HepG2 (cell line): ENCODE measurements around the gene NR2F6. TPM values are rescaled to one million over a fixed set of nuclear protein-coding genes. Genes with fewer than 3 reads are reported as not detected.

Experiments
- ATAC-seq: fragments of 200-7000 bp; cut with Tn5 transposase; 3 replicates; pipeline ENCODE4 v1.9.1; 2020; ENCODE audit warnings: mild to moderate bottlenecking, moderate library complexity
- BruUV-seq: library from RNA; stranded (reverse); fragments of 400-500 nt; replicated peaks from 2 replicates; lab custom pipeline; 2021; lab: Mats Ljungman, UMichigan
- CTCF ChIA-PET: fragments of 300-600 bp; formaldehyde crosslinking; extraction: SDS; loops from one replicate; lab custom pipeline; 2021; ENCODE audit warnings: low total read pairs, inconsistent platforms, low intra/inter-chr PET ratio; lab: Yijun Ruan, JAX
- POLR2A ChIA-PET: fragments of 350-600 bp; sonication (Branson Sonifier 250); formaldehyde crosslinking; loops from one replicate; lab custom pipeline; 2020; ENCODE audit warnings: antibody characterized with exemption, inconsistent platforms; lab: Yijun Ruan, JAX
- DNase-seq: peaks from one replicate; pipeline ENCODE4 v3.0.0-alpha.2; 2015; ENCODE audit warnings: low spot score
- FAIRE-seq: peaks from 3 replicates; lab custom pipeline; 2011; peaks lifted over from hg19 to GRCh38; lab: Jason Lieb, UNC
- H2AFZ ChIP-seq: one replicate; pipeline ENCODE4 v1.6.1; 2011; ENCODE audit warnings: low read length, inconsistent platforms
- H3K27ac ChIP-seq: fragments of 300-600 bp; 3 replicates; pipeline ENCODE4 v1.8.0; 2011; ENCODE audit warnings: mixed run types, mild to moderate bottlenecking, mixed read lengths, low read length, inconsistent platforms; ENCODE audit not compliant: insufficient read depth; ENCODE audit errors: extremely low read length
- H3K27me3 ChIP-seq, 2 experiments: fragments of 200-600 bp in 1 of 2; 2 replicates in 1 of 2; 3 replicates in 1 of 2; pipeline versions ENCODE4 v1.6.0 to v1.8.0; 2011; ENCODE audit warnings: low read length in 2 of 2, mild to moderate bottlenecking in 2 of 2, moderate library complexity in 2 of 2, inconsistent platforms in 1 of 2; ENCODE audit not compliant: insufficient read depth in 2 of 2, control insufficient read depth in 1 of 2
- H3K36me3 ChIP-seq, 2 experiments: fragments of 200-600 bp in 1 of 2; replicated peaks in 1 of 2; 2 replicates in 1 of 2; 3 replicates in 1 of 2; pipeline versions ENCODE4 v1.5.1 to v1.8.0; 2011; ENCODE audit warnings: low read length in 2 of 2, inconsistent platforms in 1 of 2; ENCODE audit not compliant: insufficient read depth in 2 of 2, control insufficient read depth in 1 of 2
- H3K4me1 ChIP-seq: 2 replicates; pipeline ENCODE4 v1.5.1; 2012; ENCODE audit warnings: low read length, inconsistent platforms; ENCODE audit not compliant: insufficient read depth
- H3K4me2 ChIP-seq: 2 replicates; pipeline ENCODE4 v1.6.0; 2011; ENCODE audit warnings: low read depth, low read length, inconsistent platforms
- H3K4me3 ChIP-seq, 3 experiments: fragments of 200-600 bp in 1 of 3; sonication (generic), shearing (Covaris generic) in 1 of 3; replicated peaks in 1 of 3; 2 replicates each; pipeline ENCODE4 v1.5.1; 2011 to 2016; ENCODE audit warnings: low read length in 3 of 3, inconsistent platforms in 2 of 3, low read depth in 2 of 3, mild to moderate bottlenecking in 2 of 3, control low read depth in 1 of 3, mixed read lengths in 1 of 3; ENCODE audit not compliant: insufficient read depth in 1 of 3
- H3K79me2 ChIP-seq: one replicate; pipeline ENCODE4 v1.6.1; 2011; ENCODE audit warnings: low read length, inconsistent platforms; ENCODE audit not compliant: insufficient read depth
- H3K9ac ChIP-seq: 2 replicates; pipeline ENCODE4 v1.6.0; 2011; ENCODE audit warnings: mild to moderate bottlenecking, low read depth, low read length, inconsistent platforms; ENCODE audit not compliant: insufficient read depth
- H3K9me3 ChIP-seq: 2 replicates; pipeline ENCODE4 v1.5.1; 2012; ENCODE audit warnings: mild to moderate bottlenecking, low read length
- H4K20me1 ChIP-seq: 2 replicates; pipeline ENCODE4 v1.6.0; 2011; ENCODE audit warnings: inconsistent platforms, mild to moderate bottlenecking, low read length, moderate library complexity; ENCODE audit not compliant: insufficient read depth
- GTF2F1 ChIP-seq: fragments of 150-350 bp; IDR thresholded peaks from 2 replicates; pipeline ENCODE4 v1.6.1; 2014; ENCODE audit warnings: low read length
- IKZF5 ChIP-seq: IDR thresholded peaks from 2 replicates; pipeline ENCODE4 v1.6.1; 2018; ENCODE audit warnings: missing genetic modification reagents, mild to moderate bottlenecking, missing compliant biosample characterization
- IRF1 ChIP-seq: sonication (generic); formaldehyde crosslinking; IDR thresholded peaks from 2 replicates; pipeline ENCODE4 v1.4.0; 2020; ENCODE audit warnings: low read depth, mild to moderate bottlenecking, missing genetic modification reagents
- KDM6A ChIP-seq: IDR thresholded peaks from 2 replicates; pipeline ENCODE4 v1.6.1; 2016; ENCODE audit warnings: low read depth
- MIXL1 ChIP-seq: IDR thresholded peaks from 2 replicates; pipeline ENCODE4 v1.6.1; 2016
- MXD3 ChIP-seq: IDR thresholded peaks from 2 replicates; pipeline ENCODE4 v1.6.1; 2016; ENCODE audit warnings: mild to moderate bottlenecking, missing biosample characterization, missing genetic modification reagents
- REPIN1 ChIP-seq: sonication (generic); formaldehyde crosslinking; IDR thresholded peaks from 2 replicates; pipeline ENCODE4 v1.8.0; 2022; ENCODE audit warnings: missing genetic modification reagents, low read depth, mild to moderate bottlenecking, borderline replicate concordance
- SP1 ChIP-seq, 2 experiments: fragments of 450-650 bp in 1 of 2; sonication (generic) in 1 of 2; formaldehyde crosslinking in 1 of 2; IDR thresholded peaks; 2 replicates each; pipeline versions ENCODE4 v1.4.0 to v1.6.1; 2016 to 2020; ENCODE audit warnings: missing genetic modification reagents in 1 of 2
- TAF15 ChIP-seq: fragments of 200-400 bp; formaldehyde crosslinking; IDR thresholded peaks from one replicate; pipeline ENCODE4 v1.6.1; 2018; ENCODE audit warnings: mild to moderate bottlenecking, low read depth, low read length; ENCODE audit not compliant: poor library complexity, severe bottlenecking
- ZNF549 ChIP-seq: sonication (generic); formaldehyde crosslinking; IDR thresholded peaks from 2 replicates; pipeline ENCODE4 v1.5.0; 2020; ENCODE audit warnings: missing genetic modification reagents
- ZNF720 ChIP-seq: sonication (generic); formaldehyde crosslinking; IDR thresholded peaks from 2 replicates; pipeline ENCODE4 v1.4.0; 2020; ENCODE audit warnings: missing genetic modification reagents
- ZNF772 ChIP-seq: sonication (generic); formaldehyde crosslinking; IDR thresholded peaks from 2 replicates; pipeline ENCODE4 v1.5.0; 2020; ENCODE audit warnings: mild to moderate bottlenecking, missing genetic modification reagents
- WGBS: methylation state at CpG from one replicate; pipeline ENCODE4 v1.1.6; 2017; ENCODE audit warnings: low lambda C conversion rate; 5-methylcytosine and 5-hydroxymethylcytosine counted together
- in situ Hi-C: cut with HindIII; loops from 2 replicates; pipeline ENCODE4 v1.10.0; 2017; ENCODE audit warnings: low pct_unique_long_range_greater_than_20kb; ENCODE audit not compliant: extremely low pct_ligation_motif_present
- intact Hi-C: fragments of 100-400 bp; cut with micrococcal nuclease; formaldehyde crosslinking; loops from one replicate; pipeline ENCODE4 v1.10.0; 2022; ENCODE audit not compliant: unreplicated experiment
- polyA plus RNA-seq, 8 experiments: library from polyadenylated mRNA; depleted of rRNA in 3 of 8; stranded (reverse) in 7 of 8; unstranded in 1 of 8; fragments of >200 nt; fragmentation: Illumina TruSeq in 4 of 8; extraction: Trizol in 4 of 8; gene quantifications; 2 replicates each; pipeline versions ENCODE4 v1.2.1 to v1.2.3, GENCODE V29; 2011 to 2016; ENCODE audit warnings: low read depth in 4 of 8, missing spikeins in 1 of 8, mixed read lengths in 1 of 8; ENCODE audit not compliant: insufficient read depth in 1 of 8
- total RNA-seq, 5 experiments: library from RNA; depleted of rRNA; stranded (reverse); fragments of >200 nt; fragmentation: Illumina TruSeq; extraction: Trizol; gene quantifications; 2 replicates each; pipeline ENCODE4 v1.2.3, GENCODE V29; 2016; ENCODE audit warnings: low read depth in 1 of 5
- TF ChIP-seq, protein P1 (sequence below): sonication (generic); formaldehyde crosslinking; IDR thresholded peaks from 2 replicates; pipeline ENCODE4 v1.8.1; 2023; ENCODE audit warnings: mild to moderate bottlenecking, inconsistent platforms, moderate library complexity, missing genetic modification reagents, borderline replicate concordance
- TF ChIP-seq, protein P2 (sequence below): sonication (generic); formaldehyde crosslinking; IDR thresholded peaks from 2 replicates; pipeline ENCODE4 v1.4.0; 2020; ENCODE audit warnings: missing genetic modification reagents

Gene NR2F6
- total and polyA plus RNA-seq, 2 of the 13 experiments (the other 11 are each of a cell fraction or from before 2014, with no cell fraction given) = 30.9 to 72.4 TPM

GRCh38 chr19:17294051-17294891, 48.6 kb upstream of the NR2F6 start:
- Histone ChIP-seq H3K27ac (no peak overlapping the region), H3K4me3 (no peak overlapping the region), H3K9me3 (peaks cover 5% of the 10 kb centered on the region), H3K79me2 (no peaks in the 10 kb centered on the region), H3K9ac (no peak overlapping the region), H3K4me1 (no peaks in the 10 kb centered on the region), H3K36me3 (peaks cover 0 to 6% of the 10 kb centered on the region in 2 experiments; a peak in 1 of 5 replicates), H2AFZ (no peak overlapping the region), H3K4me2 (no peak overlapping the region), H3K27me3 (no peaks in the 10 kb centered on the region), H4K20me1 (no peaks in the 10 kb centered on the region)
- FAIRE-seq (no peak), ATAC-seq (no peak), DNase-seq (no peak)
- no TSS peak for BruUV-seq
- intact Hi-C loops (no loop called here), in situ Hi-C loops (no loop called here)
- POLR2A ChIA-PET = no interaction called here
- WGBS = 93% methylated on average over 18 of the region's 48 CpGs
- CTCF ChIA-PET = no interaction called here
- TF ChIP-seq ZNF720 (CRISPR knock-in tag) = no peak
- no peak for TF ChIP-seq MIXL1 (CRISPR knock-in tag)
- TF ChIP-seq IRF1 = no peak
- TF ChIP-seq, protein P1, sequence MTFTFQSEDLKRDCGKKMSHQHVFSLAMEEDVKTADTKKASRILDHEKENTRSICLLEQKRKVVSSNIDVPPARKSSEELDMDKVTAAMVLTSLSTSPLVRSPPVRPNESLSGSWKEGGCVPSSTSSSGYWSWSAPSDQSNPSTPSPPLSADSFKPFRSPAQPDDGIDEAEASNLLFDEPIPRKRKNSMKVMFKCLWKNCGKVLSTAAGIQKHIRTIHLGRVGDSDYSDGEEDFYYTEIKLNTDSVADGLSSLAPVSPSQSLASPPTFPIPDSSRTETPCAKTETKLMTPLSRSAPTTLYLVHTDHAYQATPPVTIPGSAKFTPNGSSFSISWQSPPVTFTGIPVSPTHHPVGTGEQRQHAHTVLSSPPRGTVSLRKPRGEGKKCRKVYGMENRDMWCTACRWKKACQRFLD (CRISPR knock-in tag) = no peak
- no peak for TF ChIP-seq SP1 (IDR thresholded peaks at IDR 0.05)
- peak; percentile 37; the same call in 1 of the 2 replicates for TF ChIP-seq SP1 (CRISPR knock-in tag; IDR thresholded peaks at IDR 0.05)
- TF ChIP-seq, protein P2, sequence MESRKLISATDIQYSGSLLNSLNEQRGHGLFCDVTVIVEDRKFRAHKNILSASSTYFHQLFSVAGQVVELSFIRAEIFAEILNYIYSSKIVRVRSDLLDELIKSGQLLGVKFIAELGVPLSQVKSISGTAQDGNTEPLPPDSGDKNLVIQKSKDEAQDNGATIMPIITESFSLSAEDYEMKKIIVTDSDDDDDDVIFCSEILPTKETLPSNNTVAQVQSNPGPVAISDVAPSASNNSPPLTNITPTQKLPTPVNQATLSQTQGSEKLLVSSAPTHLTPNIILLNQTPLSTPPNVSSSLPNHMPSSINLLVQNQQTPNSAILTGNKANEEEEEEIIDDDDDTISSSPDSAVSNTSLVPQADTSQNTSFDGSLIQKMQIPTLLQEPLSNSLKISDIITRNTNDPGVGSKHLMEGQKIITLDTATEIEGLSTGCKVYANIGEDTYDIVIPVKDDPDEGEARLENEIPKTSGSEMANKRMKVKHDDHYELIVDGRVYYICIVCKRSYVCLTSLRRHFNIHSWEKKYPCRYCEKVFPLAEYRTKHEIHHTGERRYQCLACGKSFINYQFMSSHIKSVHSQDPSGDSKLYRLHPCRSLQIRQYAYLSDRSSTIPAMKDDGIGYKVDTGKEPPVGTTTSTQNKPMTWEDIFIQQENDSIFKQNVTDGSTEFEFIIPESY = peak; percentile 52; the same call in 1 of the 2 replicates
- TF ChIP-seq TAF15 = no peak
- TF ChIP-seq ZNF772 = no peak
- no peak for TF ChIP-seq ZNF549 (CRISPR knock-in tag)
- no peak for TF ChIP-seq MXD3
- no peak for TF ChIP-seq KDM6A (CRISPR knock-in tag)
- TF ChIP-seq IKZF5 (CRISPR knock-in tag) = no peak
- TF ChIP-seq REPIN1 (CRISPR knock-in tag) = no peak
- no peak for TF ChIP-seq GTF2F1
